ENCODE measurements around the gene OPTC.
"Not testable (repeated sequence)": the region's sequence is repeated elsewhere in the genome, so short reads cannot be mapped to it uniquely, and the experiment has no call there.

The OPTC gene

DNA sequence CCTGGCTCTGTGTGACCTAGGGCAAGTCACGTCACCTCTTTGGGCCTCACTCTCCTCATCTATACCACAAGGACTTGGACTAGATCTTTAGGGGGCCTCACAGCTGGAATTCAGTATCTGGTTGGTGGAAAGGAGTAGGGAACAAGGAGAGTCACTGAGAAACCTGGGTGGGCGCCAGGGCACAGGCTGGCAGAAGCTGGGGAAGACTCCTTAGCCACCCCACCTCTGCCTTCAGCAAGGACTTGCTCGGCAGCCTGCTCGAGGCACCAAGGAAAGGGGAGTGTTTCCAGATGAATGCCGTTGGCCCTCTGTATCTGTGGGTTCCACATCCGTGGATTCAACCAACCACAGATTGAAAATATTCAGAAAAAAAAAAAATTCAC, 1.2 kb upstream of the OPTC start:
- no peak for DNase-seq

DNA sequence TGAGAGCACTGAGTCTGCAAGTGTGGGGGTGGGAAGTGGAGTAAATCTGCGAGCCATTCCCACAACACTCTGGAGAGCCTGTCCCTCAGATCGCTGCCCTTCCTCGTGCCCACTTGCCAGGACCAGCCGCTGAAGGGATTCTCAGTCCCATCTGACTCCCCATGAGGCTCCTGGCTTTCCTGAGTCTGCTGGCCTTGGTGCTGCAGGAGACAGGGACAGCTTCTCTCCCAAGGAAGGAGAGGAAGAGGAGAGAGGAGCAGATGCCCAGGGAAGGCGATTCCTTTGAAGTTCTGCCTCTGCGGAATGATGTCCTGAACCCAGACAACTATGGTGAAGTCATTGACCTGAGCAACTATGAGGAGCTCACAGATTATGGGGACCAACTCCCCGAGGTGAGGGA, 1.9 kb downstream of the OPTC start:
- no peak for DNase-seq

DNA sequence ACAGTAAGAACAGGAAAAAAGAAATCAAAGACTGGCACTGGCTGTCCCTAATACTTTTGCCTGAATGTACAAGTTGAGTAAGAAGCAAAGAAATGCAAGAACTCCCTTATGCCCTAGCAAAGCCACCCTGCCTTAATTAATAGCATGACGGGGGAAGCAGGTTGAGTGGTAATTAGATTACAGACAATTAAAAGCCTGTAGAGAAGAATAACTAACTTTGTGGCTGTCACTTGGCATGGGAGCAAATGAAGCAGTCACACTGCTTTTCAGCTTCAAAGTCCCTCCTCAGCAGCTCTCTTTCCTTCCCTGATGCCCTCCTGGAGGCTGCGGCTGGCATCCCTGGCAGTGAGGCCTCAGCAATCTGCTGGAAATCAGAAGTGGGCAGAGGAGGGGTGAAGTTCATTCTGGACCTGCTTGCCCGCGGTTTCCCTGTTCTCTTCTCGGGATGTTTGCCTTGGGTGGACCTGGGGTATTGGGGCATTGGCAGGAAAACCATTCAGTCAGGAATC, 3.4 kb downstream of the OPTC start:
- DNase-seq = no peak

DNA sequence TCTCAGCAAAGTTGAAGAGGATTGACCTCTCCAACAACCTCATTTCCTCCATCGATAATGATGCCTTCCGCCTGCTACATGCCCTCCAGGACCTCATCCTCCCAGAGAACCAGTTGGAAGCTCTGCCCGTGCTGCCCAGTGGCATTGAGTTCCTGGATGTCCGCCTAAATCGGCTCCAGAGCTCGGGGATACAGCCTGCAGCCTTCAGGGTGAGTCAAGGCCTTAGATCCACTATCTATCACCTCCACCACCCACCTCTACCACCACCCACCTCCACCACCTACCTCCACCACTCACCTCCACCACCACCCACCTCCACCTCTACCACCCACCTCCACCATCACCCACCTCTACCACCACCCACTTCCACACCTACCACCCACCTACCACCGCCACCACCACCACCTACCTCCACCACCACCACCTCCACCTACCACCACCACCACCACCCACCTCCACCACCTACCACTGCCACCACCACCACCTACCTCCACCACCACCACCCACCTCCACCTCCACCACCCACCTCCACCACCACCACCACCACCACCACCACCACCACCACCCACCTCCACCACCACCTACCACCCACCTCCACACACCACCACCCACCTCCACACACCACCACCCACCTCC, 5.8 kb downstream of the OPTC start:
- DNase-seq = no peak

DNA sequence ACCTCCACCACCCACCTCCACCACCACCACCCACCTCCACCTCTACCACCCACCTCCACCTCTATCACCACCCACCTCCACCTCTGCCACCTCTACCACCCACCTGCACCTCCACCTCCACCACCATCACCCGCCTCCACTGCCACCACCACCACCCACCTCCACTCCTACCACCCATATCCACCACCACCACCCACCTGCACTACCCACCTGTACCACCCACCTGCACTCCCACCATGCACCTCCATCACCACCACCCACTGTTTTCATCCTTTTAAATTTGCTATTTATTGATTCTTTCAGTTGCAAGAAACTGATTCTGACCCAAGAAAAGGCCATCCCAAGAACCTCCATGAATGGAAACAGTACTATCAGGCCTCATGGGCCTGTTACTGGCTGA, 6.3 kb downstream of the OPTC start:
- DNase-seq = no peak

DNA sequence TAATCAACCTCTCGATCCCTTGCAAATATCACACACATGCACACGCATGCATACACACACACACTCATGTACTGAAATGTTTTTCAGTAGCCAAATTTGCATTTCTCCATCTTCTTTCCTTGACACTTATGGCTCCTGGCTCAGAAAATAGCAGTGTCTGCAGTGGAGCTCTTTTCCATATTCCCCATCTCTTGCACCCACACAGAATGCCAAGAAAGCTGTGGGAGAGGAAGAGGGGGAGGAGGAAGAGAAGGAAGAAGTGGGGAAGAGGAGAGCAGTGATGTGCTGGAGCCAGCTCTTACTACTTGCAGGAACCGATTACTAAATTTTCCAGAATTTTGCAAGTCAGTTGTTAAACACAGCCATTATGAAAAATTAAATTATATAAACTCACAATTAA, 9.9 kb downstream of the OPTC start:
- DNase-seq = no peak

DNA sequence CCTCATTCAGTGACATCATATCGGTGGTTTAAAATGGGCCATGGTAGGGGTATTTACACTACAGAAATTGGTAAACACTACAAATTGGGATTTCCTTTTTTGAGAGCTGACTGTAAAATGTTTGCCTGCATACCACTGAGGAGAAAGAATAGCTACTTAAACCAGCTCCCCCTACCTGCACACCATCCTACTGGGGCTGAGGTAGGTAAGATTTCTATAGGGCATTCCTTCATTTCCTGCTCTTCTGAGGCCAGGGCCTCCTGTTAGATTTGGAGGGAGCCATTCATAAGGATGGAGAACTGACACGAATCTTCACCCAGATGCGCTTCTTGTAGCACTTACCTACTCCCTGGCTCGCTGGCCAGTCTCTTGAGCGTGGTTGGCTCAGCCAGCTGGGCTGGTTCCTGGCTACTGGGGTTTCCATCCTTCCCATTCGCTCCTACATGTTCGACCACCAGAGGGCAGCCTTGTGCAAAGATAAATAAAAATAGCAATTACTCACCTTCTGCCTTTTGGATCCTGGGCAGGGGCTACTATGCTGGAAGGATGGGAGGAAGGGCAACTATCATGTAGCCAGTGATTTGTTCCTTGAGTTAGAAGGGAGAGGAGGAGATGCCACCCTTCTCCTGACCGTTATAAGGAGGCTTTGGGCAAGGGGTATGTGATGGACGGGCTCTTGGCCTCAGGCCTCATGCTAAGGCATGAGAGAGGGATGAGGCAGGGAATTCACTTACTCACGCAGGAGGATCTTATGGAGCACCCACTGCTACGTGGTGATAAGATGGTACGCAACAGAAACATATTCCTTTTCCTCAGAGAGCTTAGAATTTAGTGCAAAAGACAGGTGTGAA, 10.7 kb downstream of the OPTC start:
- peak; percentile 81 to 84 for DNase-seq

DNA sequence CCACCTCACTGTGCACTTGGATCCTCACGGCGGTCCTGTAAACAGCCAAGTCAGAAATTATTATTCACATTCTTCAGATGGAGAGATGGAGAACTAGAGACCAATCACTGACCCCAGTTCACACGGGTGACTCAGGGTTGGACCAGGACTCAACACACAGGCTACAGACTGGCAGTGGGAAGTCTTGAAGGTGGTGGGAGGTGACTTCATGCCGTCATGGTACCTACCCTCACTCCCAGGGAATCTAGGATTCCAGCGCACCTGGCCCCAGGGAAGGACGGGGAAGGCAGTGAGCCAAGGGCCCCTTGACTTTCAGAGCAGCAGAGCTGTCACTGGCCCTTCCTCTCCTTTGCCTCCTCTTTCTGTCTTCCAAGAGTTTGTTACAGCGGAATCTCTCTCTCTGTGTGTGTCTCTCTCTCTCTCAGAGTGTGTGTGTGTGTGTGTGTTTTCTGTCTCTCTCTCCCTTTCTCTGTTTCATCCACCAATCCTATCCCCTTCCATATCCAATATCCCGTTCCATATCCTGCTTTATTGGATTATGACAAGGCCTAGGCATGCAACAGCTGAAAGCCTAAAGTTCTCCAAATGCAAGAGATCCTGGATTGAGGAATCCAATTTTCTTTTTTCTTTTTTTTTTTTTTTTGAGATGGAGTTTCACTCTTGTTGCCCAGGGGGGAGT, 11.7 kb downstream of the OPTC start:
- no peak for DNase-seq

DNA sequence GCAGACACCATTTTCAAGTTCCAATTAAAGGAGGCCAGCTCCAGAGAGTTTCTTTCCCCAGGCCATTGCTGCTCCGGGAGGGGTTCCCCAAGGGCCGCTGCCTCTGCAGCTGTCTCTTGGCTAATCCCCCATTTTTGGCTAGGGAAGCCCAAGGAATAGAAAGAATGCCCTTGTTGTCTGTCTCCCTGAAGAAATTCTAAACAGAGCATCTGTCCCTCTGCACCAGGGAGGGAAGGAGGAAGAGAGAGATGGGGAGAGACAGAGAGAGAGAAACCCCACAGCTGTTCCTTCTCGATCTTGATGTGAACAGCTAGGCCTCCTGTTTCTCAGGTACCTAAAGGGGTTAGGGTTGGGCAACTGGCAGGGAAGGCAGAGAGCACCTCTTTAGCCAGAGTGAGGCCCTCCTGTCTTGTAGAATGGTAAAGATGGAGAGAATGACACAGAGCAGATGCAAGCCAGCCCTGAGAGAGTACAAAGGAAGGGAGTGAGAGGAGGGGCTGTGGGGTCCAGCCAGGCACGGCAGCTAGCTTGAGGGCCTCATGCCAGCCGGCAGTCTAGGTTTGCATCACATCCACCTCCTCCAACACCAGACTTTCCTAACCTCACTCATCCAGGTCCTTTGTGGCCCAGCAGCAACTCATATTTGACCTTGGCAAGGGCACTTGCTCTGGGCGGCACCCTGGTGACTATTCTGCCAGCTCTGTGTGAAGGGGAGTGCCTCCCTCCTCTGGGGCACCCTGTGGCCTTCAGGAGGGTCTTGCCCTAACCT, 13.1 kb downstream of the OPTC start:
- DNase-seq = no peak

DNA sequence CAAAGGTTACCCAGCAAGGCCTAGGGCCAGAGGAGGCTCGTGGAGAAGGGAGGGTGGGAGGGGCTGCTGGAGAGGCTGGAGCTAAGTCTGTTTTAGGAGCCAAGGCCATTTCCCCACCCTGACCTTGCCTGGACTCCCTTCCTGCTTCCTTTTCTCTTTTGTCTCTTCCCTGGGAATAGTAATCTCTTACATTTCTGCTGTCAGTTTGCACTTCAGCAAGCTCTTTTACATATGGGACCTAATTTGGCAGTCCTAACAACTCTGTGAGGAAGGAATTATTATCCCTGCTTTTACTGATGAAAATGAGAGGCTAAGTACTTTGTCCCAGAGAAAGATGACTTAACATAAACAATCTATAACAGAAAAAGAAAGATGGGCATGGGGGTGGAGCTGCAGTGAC, 13.8 kb downstream of the OPTC start:
- DNase-seq = no peak

DNA sequence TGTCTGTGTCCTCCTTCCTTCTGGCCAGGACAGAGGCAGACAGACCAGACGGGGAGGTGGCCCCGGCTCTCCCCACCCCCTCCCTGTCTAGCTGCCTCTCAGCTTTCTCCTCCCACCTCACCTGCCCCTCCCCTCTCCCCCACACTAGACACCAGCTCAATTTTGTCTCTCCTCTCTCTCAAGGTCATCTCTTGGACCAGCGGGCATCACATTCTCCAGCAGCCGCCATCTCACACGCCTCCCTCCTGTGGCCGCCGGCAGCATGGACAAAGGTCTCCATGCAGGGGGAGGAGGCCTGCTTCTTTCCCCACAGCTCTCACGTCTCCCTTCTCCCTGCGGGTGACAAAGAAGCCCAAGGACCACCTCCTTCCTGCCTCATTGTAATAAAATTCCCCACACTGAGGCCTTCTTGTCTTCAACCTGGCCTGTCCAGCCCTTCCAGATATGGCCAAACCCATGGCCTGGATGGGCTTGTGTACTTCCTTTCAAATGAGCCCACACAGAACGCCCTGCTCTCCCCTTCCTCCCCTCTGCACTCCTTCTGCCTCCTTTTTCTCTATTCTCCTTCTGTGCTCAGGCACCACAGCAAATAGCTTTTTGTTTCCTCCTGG, 14.6 kb downstream of the OPTC start:
- DNase-seq = no peak

DNA sequence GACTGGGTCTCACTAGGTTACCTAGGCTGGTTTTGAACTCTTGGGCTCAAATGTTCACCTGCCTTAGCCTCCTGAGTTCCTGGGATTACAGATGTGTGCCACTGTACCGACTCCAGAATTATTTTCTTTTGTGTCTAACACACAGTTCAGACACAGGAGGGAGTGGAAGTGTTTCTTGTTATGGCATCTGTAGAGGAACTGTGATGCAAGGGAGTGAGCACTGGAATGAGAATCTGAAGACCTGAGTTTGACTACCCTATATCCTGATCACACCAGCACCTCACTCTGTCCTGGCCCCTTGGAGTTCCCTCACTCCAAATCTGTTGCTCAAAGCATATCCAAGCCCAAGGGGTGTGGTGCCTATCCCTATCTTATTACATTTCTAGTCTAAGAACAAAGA, 15.2 kb downstream of the OPTC start:
- no peak for DNase-seq

DNA sequence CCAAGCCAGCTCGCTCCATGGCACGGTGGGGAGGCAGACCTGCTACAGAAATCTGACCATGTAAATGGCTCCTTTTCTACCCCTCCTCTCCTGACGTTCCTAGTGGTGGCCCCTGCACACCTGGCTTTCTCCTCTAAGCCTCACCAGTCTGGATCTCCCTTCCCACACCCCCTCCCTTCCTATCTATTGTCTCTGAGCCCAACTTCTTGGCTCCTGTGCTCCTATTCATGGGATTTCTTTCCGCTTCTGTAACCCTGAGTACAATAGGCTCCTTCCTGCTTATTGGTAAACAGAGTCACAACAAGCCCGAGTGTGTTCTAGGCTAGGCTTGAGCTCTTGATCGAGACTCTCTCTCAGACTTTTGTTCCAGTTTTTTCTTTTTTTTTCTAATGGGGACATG, 17.6 kb downstream of the OPTC start:
- DNase-seq = no peak

DNA sequence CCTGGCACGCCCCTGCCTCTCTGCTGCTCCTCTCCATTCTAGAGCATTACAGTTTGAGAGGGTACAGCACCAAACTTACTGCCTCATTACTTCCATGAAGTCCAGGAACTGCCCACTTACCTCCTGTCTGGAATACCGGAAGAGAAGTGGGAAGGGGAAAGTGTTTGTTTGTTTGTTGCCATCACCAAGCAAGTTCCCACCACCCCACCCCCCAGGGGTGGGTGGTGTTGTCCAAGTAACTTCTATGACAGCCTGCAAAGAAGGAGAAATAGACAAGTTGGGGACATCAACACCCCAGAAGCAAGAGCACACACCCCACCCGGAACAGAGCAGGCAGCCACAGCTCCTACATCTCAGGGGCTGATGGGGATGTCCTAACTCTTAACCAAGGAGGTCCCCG, 18.0 kb downstream of the OPTC start:
- DNase-seq = no peak

DNA sequence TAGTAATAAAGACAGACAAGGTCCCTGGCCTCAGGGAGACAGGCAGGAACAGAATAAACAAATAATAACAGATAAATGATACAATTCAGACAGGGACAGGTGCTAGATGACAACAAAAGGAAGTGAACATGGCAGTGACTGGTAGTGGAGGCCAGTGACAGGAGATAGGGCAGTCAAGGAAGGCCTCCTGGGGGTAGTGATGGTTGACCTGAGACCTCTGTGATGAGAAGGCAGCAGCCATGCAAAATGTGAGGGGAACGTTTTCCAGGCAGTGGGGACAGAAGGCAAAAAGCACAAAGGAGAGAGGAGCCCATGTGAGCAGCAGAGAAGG, 18.5 kb downstream of the OPTC start:
- no peak for DNase-seq

DNA sequence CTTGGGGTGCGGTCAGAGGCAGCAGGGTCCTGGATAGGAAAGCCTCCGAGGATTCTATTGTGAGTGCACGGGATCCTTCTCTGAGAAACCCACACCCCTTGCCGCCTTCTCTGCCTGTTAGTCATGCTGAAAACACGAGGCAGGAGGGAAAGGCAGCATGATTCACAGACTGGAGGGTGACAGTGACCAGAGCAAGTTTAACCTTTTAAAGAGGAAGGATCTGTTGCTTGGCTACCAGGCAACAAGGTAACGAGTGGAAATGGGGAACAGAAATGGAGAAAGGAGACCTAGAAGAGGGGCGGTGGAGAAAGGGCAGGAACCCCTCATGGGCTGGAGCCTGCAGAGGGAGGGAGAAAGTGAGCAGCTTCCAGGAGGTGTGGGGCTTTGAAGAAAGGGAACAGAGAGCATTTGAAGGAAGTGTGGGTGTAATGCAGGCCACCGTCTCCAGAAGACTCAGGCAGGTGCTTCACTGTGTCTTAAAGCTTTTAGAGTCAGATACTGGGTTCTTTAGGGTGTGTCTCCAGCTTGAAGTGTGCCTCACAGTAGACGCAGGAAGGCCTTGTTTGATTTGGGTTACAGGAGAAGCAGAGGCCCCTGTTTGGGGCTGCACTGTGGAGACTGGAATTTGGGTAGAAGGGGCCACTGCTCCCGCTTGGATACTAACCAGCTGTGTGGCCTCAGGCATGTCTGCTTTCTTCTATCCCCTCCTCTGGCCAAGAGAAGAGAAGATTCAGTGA, 19.1 kb downstream of the OPTC start:
- peak; percentile 41 to 59 for DNase-seq

DNA sequence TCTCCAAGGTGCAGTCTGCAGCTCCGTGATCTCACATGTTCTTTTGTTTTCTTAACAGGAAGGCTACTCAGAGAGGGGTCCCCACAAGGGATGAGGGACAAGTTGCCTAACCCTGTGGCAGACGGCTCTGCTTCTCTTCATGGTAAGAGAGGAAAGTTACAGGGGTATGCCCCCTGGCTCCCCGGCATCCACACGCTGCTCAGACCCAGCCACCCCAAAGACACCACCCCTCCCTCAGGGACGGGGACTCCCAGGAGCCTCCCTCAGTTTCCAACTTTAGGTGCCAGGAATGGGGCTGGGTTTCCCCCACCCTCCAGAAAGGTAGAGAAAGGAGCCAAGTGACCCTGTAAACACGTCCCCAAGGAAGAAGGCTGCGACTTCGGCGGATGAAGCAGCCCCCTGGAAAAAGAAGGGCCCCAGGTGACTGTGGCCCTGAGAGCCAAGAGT, 19.7 kb downstream of the OPTC start:
- DNase-seq = no peak

DNA sequence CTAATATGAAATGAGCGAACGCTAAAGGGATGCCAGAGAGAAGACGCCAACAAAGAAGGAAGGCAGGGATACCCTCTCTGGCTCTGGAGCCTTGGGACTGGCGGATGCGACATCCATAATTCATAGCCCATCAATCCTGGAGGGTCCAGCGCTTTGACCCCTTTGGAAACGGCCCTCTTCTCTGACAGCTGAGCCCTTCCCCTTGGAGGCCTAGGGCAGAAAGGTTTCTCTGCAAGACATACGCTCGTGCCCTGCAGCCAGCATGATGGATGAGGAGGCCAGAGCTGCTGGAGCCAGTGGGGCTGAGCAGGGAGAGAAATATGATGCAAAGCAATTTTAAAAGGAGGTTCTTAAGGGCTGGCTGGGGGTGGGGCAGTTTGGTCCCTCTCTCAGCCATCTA, 22.2 kb downstream of the OPTC start:
- no peak for DNase-seq

DNA sequence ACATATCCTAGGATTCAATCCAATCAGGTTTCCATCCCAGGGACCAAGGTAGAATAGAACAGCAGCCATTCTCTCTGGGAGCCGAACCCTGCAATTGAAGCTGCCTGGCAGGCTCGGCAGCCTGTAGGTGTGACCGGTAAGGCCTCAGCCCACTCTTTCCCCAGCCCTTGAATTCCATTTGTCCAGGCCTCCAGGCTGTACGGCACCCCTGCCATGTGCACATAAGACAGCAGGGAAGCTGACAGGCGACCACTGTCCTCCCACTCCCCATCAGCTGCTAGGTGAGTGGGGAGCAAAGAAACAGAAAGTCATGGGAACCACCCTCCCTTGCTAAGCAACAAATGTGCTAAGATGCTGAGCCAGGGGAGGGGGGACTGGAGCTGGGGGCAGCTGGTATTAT, 23.0 kb downstream of the OPTC start:
- DNase-seq = no peak

DNA sequence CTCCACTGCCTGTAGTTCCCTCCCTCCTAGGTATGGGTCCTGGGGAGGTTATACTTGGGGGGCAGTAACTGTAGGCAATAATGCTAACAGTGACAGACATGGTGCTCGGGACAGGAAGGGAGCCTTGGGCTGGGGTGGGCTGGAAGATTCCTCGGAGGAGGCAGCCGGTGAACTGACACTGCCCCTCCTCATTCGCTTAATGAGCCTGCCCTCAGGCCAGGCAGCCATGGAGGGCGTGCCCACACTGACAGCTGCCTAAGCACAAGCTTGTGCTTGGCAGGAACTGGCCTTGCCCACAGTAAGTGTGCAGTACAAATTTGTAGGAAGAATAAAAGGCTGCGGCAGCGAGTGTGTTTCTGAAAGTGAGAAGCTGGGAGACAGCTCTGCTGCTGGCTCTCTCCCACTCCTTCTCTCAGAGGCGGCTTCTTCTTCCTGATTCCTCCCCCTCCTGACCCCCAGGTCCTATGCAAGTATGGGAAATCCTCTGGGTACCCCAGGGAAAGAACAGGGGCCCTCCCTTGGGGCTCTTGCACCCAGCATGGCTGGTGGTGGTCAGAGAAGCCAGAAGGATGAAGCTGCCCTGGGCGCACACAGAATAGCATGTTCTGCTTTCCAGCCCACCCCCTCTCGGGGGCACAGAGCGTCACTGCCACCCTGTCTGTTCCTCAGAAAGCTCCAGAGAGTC, 23.6 kb downstream of the OPTC start:
- DNase-seq = no peak

DNA sequence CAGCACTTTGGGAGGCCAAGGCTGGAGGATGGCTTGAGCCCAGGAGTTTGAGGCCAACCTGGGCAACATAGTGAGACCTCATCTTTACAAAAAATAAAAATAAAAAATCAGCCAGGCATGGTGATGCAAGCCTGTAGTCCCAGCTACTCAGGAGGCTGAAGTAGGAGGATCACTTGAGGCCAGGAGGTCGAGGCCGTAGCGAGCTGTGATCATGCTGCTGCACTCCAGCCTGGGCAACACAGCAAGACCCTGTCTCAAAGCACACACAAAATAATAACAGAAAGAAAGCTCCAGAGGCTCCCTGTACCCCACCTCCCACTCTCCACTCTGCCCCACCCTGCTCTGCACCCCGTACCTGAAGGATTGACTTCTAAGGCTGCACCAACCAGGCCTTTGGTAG, 24.2 kb downstream of the OPTC start:
- not testable (repeated sequence) for DNase-seq

Data from activated CD4-positive, alpha-beta T cell treated with anti-CD3 and anti-CD28 coated beads, Interleukin-2, amount 50 U/mL, for 48 hours (primary cell).